BE2C (cell line): ENCODE data around the gene NUFIP1.

Experiments
- DNase-seq: peaks from one replicate; pipeline ENCODE4 v3.0.0-alpha.2; 2020
- H3K27me3 ChIP-seq: fragments of 250-450 bp; sonication (Bioruptor Pico); 2 replicates; pipeline ENCODE4 v1.5.1; 2020; ENCODE audit warnings: mild to moderate bottlenecking
- H3K36me3 ChIP-seq: fragments of 250-450 bp; sonication (Bioruptor Pico); 2 replicates; pipeline ENCODE4 v1.5.1; 2020; ENCODE audit warnings: mild to moderate bottlenecking
- H3K4me1 ChIP-seq: fragments of 250-450 bp; sonication (Bioruptor Pico); 2 replicates; pipeline ENCODE4 v1.5.1; 2020
- H3K4me3 ChIP-seq: 2 replicates; pipeline ENCODE4 v1.5.1; 2011; ENCODE audit warnings: low read depth, low read length
- H3K9me3 ChIP-seq: fragments of 250-450 bp; sonication (Bioruptor Pico); 2 replicates; pipeline ENCODE4 v1.5.1; 2020
- CTCF ChIP-seq: IDR thresholded peaks from 2 replicates; pipeline ENCODE4 v1.5.1; 2012; ENCODE audit warnings: mild to moderate bottlenecking, low read depth, low read length

NUFIP1 gene

GRCh38 chr13:44908266-44908665, 81.0 kb downstream of the NUFIP1 start:
- H3K9me3 ChIP-seq = 0 out of 2 replicates have a peak, but pooled peaks cover 3% of the 10 kb centered on the region
- H3K36me3 ChIP-seq = no peaks in the 10 kb centered on the region
- TF ChIP-seq CTCF = no peak
- no peaks in the 10 kb centered on the region for H3K27me3 ChIP-seq
- no peaks in the 10 kb centered on the region for H3K4me1 ChIP-seq
- DNase-seq = no peak
- no peak overlapping the region for H3K4me3 ChIP-seq

- no peaks in the 10 kb centered on the region for H3K4me1 ChIP-seq
- no peak for TF ChIP-seq CTCF
- H3K4me3 ChIP-seq = no peak overlapping the region
- H3K27me3 ChIP-seq = no peaks in the 10 kb centered on the region
- DNase-seq = no peak
- no peaks in the 10 kb centered on the region for H3K36me3 ChIP-seq
- H3K9me3 ChIP-seq = 0 out of 2 replicates have a peak, but pooled peaks cover 3% of the 10 kb centered on the region
Observed at GRCh38 chr13:44906713-44907112, 82.6 kb downstream of the NUFIP1 start.

- H3K4me1 ChIP-seq = no peaks in the 10 kb centered on the region
- H3K27me3 ChIP-seq = no peaks in the 10 kb centered on the region
- no peak overlapping the region for H3K4me3 ChIP-seq
- H3K36me3 ChIP-seq = no peaks in the 10 kb centered on the region
- TF ChIP-seq CTCF = no peak
- 0 out of 2 replicates have a peak, but pooled peaks cover 3% of the 10 kb centered on the region for H3K9me3 ChIP-seq
- no peak for DNase-seq
Observed at GRCh38 chr13:44906230-44906629, 83.0 kb downstream of the NUFIP1 start.

- Histone ChIP-seq H3K4me3 (no peak overlapping the region), H3K4me1 (no peaks in the 10 kb centered on the region; the same call in 1 of the 2 replicates), H3K36me3 (no peaks in the 10 kb centered on the region), H3K9me3 (0 out of 2 replicates have a peak, but pooled peaks cover 3% of the 10 kb centered on the region), H3K27me3 (no peaks in the 10 kb centered on the region)
- TF ChIP-seq CTCF = no peak
- no peak for DNase-seq
Observed at GRCh38 chr13:44905556-44905955, 83.7 kb downstream of the NUFIP1 start.

- peaks cover 5% of the 10 kb centered on the region; the same call in 1 of the 2 replicates for H3K4me1 ChIP-seq
- no peak for DNase-seq
- no peaks in the 10 kb centered on the region for H3K27me3 ChIP-seq
- no peak overlapping the region for H3K4me3 ChIP-seq
- no peaks in the 10 kb centered on the region for H3K36me3 ChIP-seq
- H3K9me3 ChIP-seq = no peaks in the 10 kb centered on the region
- TF ChIP-seq CTCF = no peak
Observed at GRCh38 chr13:44904967-44905366, 84.3 kb downstream of the NUFIP1 start.

- DNase-seq = no peak
- Histone ChIP-seq H3K4me1 (peaks cover 5% of the 10 kb centered on the region; the same call in 1 of the 2 replicates), H3K27me3 (no peaks in the 10 kb centered on the region), H3K9me3 (no peaks in the 10 kb centered on the region), H3K4me3 (no peak overlapping the region), H3K36me3 (no peaks in the 10 kb centered on the region)
- TF ChIP-seq CTCF = no peak
Observed at GRCh38 chr13:44903574-44903985, 85.7 kb downstream of the NUFIP1 start.
